ENCODE data around the gene SLC16A5. TPM values are rescaled to one million over a fixed set of nuclear protein-coding genes. Genes with fewer than 3 reads are reported as not detected.
A peak's percentile ranks its signal among the peaks of the same experiment; 100 is the strongest.

SLC16A5 gene
- total and polyA plus RNA-seq, 3 experiments from 2014 or later, result 0.82 to 1.9 (median 1.3) TPM

DNA sequence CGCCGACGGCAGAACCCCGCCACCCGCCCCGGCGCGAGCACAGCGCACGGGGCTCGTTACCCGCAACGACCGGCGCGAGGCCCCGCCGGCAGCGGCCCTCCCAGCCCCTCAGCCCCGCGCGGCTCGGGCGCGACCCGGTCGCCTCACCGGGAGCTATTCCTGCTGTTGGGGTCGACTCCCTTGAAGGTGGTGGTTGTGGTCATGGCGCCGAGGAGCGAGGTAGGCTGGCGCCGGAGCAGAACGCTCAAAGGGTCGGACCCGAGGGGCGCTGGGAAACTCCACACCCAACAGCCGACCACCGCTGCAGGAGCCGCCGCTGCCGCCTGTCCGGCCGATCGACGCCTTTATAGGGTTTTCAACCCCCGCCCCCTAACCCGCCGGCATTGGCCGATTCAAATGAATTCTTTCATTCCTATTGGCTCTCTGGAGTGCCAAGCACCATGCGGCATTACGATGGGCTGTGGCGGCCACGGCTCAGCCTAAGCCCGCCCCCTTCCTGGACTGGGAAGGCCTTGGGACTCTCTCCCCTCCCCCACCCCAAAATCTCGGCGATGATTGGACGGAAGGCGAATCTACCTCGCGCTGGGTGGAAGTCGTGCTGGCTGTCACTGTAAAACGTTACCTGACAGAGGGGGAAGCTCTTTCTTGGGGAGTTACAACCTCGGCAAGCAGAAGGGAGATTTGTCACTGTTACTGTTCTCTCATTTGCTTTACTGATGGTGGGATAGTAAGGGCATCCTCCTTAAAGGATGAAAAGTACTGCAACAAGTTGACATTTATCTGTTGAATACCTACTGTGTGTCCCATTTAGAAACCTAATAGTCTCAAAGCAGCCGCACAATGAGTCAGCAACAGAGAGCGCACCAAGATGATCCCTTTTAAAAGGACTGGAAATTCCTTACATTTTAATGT is 66.7 kb downstream of the SLC16A5 start, which contains the start of gene JPT1:
TSS of gene JPT1 (minus strand) at position 318 of the 912 bp plus-strand sequence. CDS start at position 203, 115 bp downstream.
- H3K27ac Mint-ChIP-seq, result peak within 1 kb of the TSS; percentile 73 to 93 (median 86)
- H3K4me1 ChIP-seq (ENCODE audit: insufficient read depth, low read length), result peaks cover 20% of the 10 kb centered on the region
- H3K27me3 Mint-ChIP-seq, result peaks cover 0 to 3% of the 10 kb centered on the region in 2 donors
- DNase-seq, result peak; percentile 95 to 99 (median 96)
- H3K27ac ChIP-seq (ENCODE audit: low read depth, low read length), result peak within 1 kb of the TSS; percentile 73
- H3K27me3 ChIP-seq (ENCODE audit: insufficient read depth, low read length, poor library complexity, severe bottlenecking), result no peaks in the 10 kb centered on the region
- no peaks in the 10 kb centered on the region for H3K9me3 ChIP-seq (ENCODE audit: low read length)
- peak within 1 kb of the TSS; percentile 85 for H3K4me3 ChIP-seq (ENCODE audit: low read length)
- ChIA-PET POLR2A (interaction anchor here (0.6 to 1.9 kb wide), 9 partner anchors 9 to 302 kb away, joined by 3 to 8 read pairs (median 3); partner anchors contain the start of genes GGA3, MIF4GD, MRPS7 and NT5C), CTCF (interaction anchor here (1.5 to 2.4 kb wide), 3 partner anchors 17 to 47 kb away, joined by 4 to 11 read pairs (median 7); no protein-coding TSS in a partner anchor)
- peaks cover 0 to 11% (median 0%) of the 10 kb centered on the region in 3 donors for H3K36me3 Mint-ChIP-seq
- peak within 1 kb of the TSS; percentile 87 to 98 (median 92) for H3K4me3 Mint-ChIP-seq
- peaks cover 28 to 37% (median 33%) of the 10 kb centered on the region in 3 donors for H3K4me1 Mint-ChIP-seq
- no peaks in the 10 kb centered on the region for H3K9me3 Mint-ChIP-seq
- no peaks in the 10 kb centered on the region for H3K36me3 ChIP-seq (ENCODE audit: insufficient read depth, low read length)

GRCh38 chr17:75155191-75155601 is 67.4 kb downstream of the SLC16A5 start:
- ChIA-PET POLR2A (interaction anchor here (0.6 to 1.9 kb wide), 7 partner anchors 23 to 301 kb away, joined by 3 to 8 read pairs (median 3); partner anchors contain the start of genes GGA3, MRPS7, NT5C and TMEM94), CTCF (interaction anchor here (1.5 to 2.4 kb wide), 3 partner anchors 17 to 46 kb away, joined by 4 to 11 read pairs (median 7); no protein-coding TSS in a partner anchor)
- H3K27me3 Mint-ChIP-seq, result peaks cover 0 to 3% of the 10 kb centered on the region in 2 donors
- peak overlapping the region in 5 of 8 donors; percentile 25 to 93 (median 78) for H3K27ac Mint-ChIP-seq
- peak overlapping the region in 4 of 7 donors; percentile 30 to 98 (median 88) for H3K4me3 Mint-ChIP-seq
- H3K36me3 Mint-ChIP-seq, result peaks cover 0 to 9% (median 0%) of the 10 kb centered on the region in 3 donors
- no peaks in the 10 kb centered on the region for H3K36me3 ChIP-seq (ENCODE audit: insufficient read depth, low read length)
- H3K9me3 ChIP-seq (ENCODE audit: low read length), result no peaks in the 10 kb centered on the region
- H3K4me3 ChIP-seq (ENCODE audit: low read length), result no peak overlapping the region
- H3K27me3 ChIP-seq (ENCODE audit: insufficient read depth, low read length, poor library complexity, severe bottlenecking), result no peaks in the 10 kb centered on the region
- peaks cover 20% of the 10 kb centered on the region for H3K4me1 ChIP-seq (ENCODE audit: insufficient read depth, low read length)
- peak overlapping the region; percentile 73 for H3K27ac ChIP-seq (ENCODE audit: low read depth, low read length)
- H3K4me1 Mint-ChIP-seq, result peaks cover 25 to 32% (median 28%) of the 10 kb centered on the region in 3 donors
- DNase-seq, result no peak
- no peaks in the 10 kb centered on the region for H3K9me3 Mint-ChIP-seq

Other genes starting within 250 kb of the SLC16A5 start
- gene GRIN2C, start 228.1 kb upstream of the SLC16A5 start, total RNA-seq, result not detected
- gene GRIN2C, start 228.1 kb upstream of the SLC16A5 start, polyA plus RNA-seq, result not detected
- 10 to 100 TPM; 32.9 to 33.3 TPM for gene FDXR, start 215.0 kb upstream of the SLC16A5 start, total RNA-seq
- 6.4 TPM for gene FDXR, start 215.0 kb upstream of the SLC16A5 start, polyA plus RNA-seq
- gene FADS6, start 194.3 kb upstream of the SLC16A5 start, total RNA-seq, result not detected
- not detected for gene FADS6, start 194.3 kb upstream of the SLC16A5 start, polyA plus RNA-seq
- gene USH1G, start 164.7 kb upstream of the SLC16A5 start, total RNA-seq, result not detected
- not detected for gene USH1G, start 164.7 kb upstream of the SLC16A5 start, polyA plus RNA-seq
- gene OTOP2, start 163.7 kb upstream of the SLC16A5 start, total RNA-seq, result not detected
- not detected for gene OTOP2, start 163.7 kb upstream of the SLC16A5 start, polyA plus RNA-seq
- not detected for gene OTOP3, start 152.1 kb upstream of the SLC16A5 start, total RNA-seq
- gene OTOP3, start 152.1 kb upstream of the SLC16A5 start, polyA plus RNA-seq, result not detected
- gene HID1, start 115.2 kb upstream of the SLC16A5 start, total RNA-seq, result 1 to 10 TPM in 1 of 2 experiments, under 1 TPM in 1; 0.91 to 2.3 TPM
- 5.2 TPM for gene HID1, start 115.2 kb upstream of the SLC16A5 start, polyA plus RNA-seq
- gene CDR2L, start 100.3 kb upstream of the SLC16A5 start, total RNA-seq, result 1 to 10 TPM; 1.5 to 1.7 TPM
- gene CDR2L, start 100.3 kb upstream of the SLC16A5 start, polyA plus RNA-seq, result 0.06 TPM
- 10 to 100 TPM; 65.5 to 68.8 TPM for gene MRPL58, start 75.3 kb upstream of the SLC16A5 start, total RNA-seq
- gene MRPL58, start 75.3 kb upstream of the SLC16A5 start, polyA plus RNA-seq, result 48.0 TPM
- 100 to 1,000 TPM; 179 to 198 TPM for gene ATP5PD, start 41.0 kb upstream of the SLC16A5 start, total RNA-seq
- gene ATP5PD, start 41.0 kb upstream of the SLC16A5 start, polyA plus RNA-seq, result 345 TPM
- 10 to 100 TPM; 22.2 to 23.8 TPM for gene KCTD2, start 40.7 kb upstream of the SLC16A5 start, total RNA-seq
- gene KCTD2, start 40.7 kb upstream of the SLC16A5 start, polyA plus RNA-seq, result 8.0 TPM
- gene ARMC7, start 22.0 kb downstream of the SLC16A5 start, total RNA-seq, result 10 to 100 TPM; 15.2 to 15.9 TPM
- gene ARMC7, start 22.0 kb downstream of the SLC16A5 start, polyA plus RNA-seq, result 4.0 TPM
- 10 to 100 TPM; 75.7 to 84.8 TPM for gene NT5C, start 43.8 kb downstream of the SLC16A5 start, total RNA-seq
- 42.3 TPM for gene NT5C, start 43.8 kb downstream of the SLC16A5 start, polyA plus RNA-seq
- gene JPT1, start 66.6 kb downstream of the SLC16A5 start, total RNA-seq, result 100 to 1,000 TPM; 189 to 200 TPM
- gene JPT1, start 66.6 kb downstream of the SLC16A5 start, polyA plus RNA-seq, result 123 TPM
- gene SUMO2, start 95.0 kb downstream of the SLC16A5 start, total RNA-seq, result 100 to 1,000 TPM; 653 to 687 TPM
- gene SUMO2, start 95.0 kb downstream of the SLC16A5 start, polyA plus RNA-seq, result 405 TPM
- gene NUP85, start 117.7 kb downstream of the SLC16A5 start, total RNA-seq, result 100 to 1,000 TPM; 147 to 152 TPM
- gene NUP85, start 117.7 kb downstream of the SLC16A5 start, polyA plus RNA-seq, result 39.0 TPM
- gene GGA3, start 173.7 kb downstream of the SLC16A5 start, total RNA-seq, result 10 to 100 TPM; 73.2 to 75.1 TPM
- gene GGA3, start 173.7 kb downstream of the SLC16A5 start, polyA plus RNA-seq, result 17.6 TPM
- gene MRPS7, start 173.9 kb downstream of the SLC16A5 start, total RNA-seq, result 100 to 1,000 TPM; 101 to 102 TPM
- 123 TPM for gene MRPS7, start 173.9 kb downstream of the SLC16A5 start, polyA plus RNA-seq
- gene MIF4GD, start 183.3 kb downstream of the SLC16A5 start, total RNA-seq, result 10 to 100 TPM; 38.5 to 40.4 TPM
- gene MIF4GD, start 183.3 kb downstream of the SLC16A5 start, polyA plus RNA-seq, result 108 TPM
- gene SLC25A19, start 201.5 kb downstream of the SLC16A5 start, total RNA-seq, result 100 to 1,000 TPM; 119 to 126 TPM
- 15.5 TPM for gene SLC25A19, start 201.5 kb downstream of the SLC16A5 start, polyA plus RNA-seq